Caco-2 (cell line): ENCODE data around the gene SLC32A1. TPM values are rescaled to one million over a fixed set of nuclear protein-coding genes. Genes with fewer than 3 reads are reported as not detected.

Source experiments
- BruUV-seq: library from RNA; stranded (reverse); fragments of 400-500 nt; replicated peaks from 2 replicates; lab custom pipeline; 2021; lab: Mats Ljungman, UMichigan
- CTCF ChIA-PET: fragments of 300-600 bp; sonication (Branson Sonifier 250); formaldehyde crosslinking; loops from one replicate; lab custom pipeline; 2022; ENCODE audit warnings: antibody characterized with exemption; lab: Charles Lee
- POLR2A ChIA-PET: fragments of 300-600 bp; sonication (Branson Sonifier 250); formaldehyde crosslinking; loops from one replicate; lab custom pipeline; 2022; ENCODE audit warnings: antibody characterized with exemption; lab: Charles Lee
- DNase-seq, 2 experiments: peaks; one replicate each; pipeline versions ENCODE4 v3.0.0 to v3.0.0-alpha.2; 2020 to 2022
- H3K27me3 ChIP-seq: replicated peaks from 2 replicates; pipeline ENCODE4 v1.6.0; 2011; ENCODE audit warnings: low read length; ENCODE audit not compliant: control insufficient read depth, insufficient read depth
- H3K36me3 ChIP-seq: 2 replicates; pipeline ENCODE4 v1.5.1; 2011; ENCODE audit warnings: low read length; ENCODE audit not compliant: control insufficient read depth, insufficient read depth
- H3K4me1 ChIP-seq: fragments of 250-450 bp; sonication (Bioruptor Pico); 2 replicates; pipeline ENCODE4 v1.5.1; 2020; ENCODE audit warnings: mild to moderate bottlenecking
- H3K4me3 ChIP-seq: 2 replicates; pipeline ENCODE4 v1.5.1; 2011; ENCODE audit warnings: low read depth, mild to moderate bottlenecking, control low read depth, low read length
- H3K9me3 ChIP-seq: fragments of 250-450 bp; sonication (Bioruptor Pico); 2 replicates; pipeline ENCODE4 v1.5.1; 2020; ENCODE audit warnings: mild to moderate bottlenecking, moderate library complexity
- H3K27ac Mint-ChIP-seq: one replicate; pipeline ENCODE4 v1.8.0; 2022; ENCODE audit warnings: mixed read lengths; ENCODE audit not compliant: unreplicated experiment
- H3K27me3 Mint-ChIP-seq: one replicate; pipeline ENCODE4 v1.8.0; 2022; ENCODE audit warnings: mixed read lengths; ENCODE audit not compliant: insufficient read depth, unreplicated experiment
- H3K36me3 Mint-ChIP-seq: one replicate; pipeline ENCODE4 v1.8.0; 2022; ENCODE audit warnings: mild to moderate bottlenecking, mixed read lengths; ENCODE audit not compliant: insufficient read depth, unreplicated experiment
- H3K4me1 Mint-ChIP-seq: one replicate; pipeline ENCODE4 v1.8.0; 2022; ENCODE audit warnings: low read depth, mixed read lengths; ENCODE audit not compliant: unreplicated experiment
- H3K4me3 Mint-ChIP-seq: one replicate; pipeline ENCODE4 v1.8.0; 2022; ENCODE audit warnings: mild to moderate bottlenecking, moderate library complexity, mixed read lengths; ENCODE audit not compliant: unreplicated experiment
- H3K9me3 Mint-ChIP-seq: one replicate; pipeline ENCODE4 v1.8.0; 2022; ENCODE audit warnings: mixed read lengths; ENCODE audit not compliant: unreplicated experiment
- intact Hi-C: fragments of 100-400 bp; cut with micrococcal nuclease; formaldehyde crosslinking; loops from one replicate; pipeline ENCODE4 v1.10.0; 2022; ENCODE audit not compliant: unreplicated experiment
- total RNA-seq: library from RNA; stranded (reverse); gene quantifications from 2 replicates; pipeline ENCODE4 v1.2.3, GENCODE V29; 2022
- TF ChIP-seq, protein P1 (sequence below), 2 experiments: fragments of 200-600 bp in 1 of 2; IDR thresholded peaks; 1 replicate in 1 of 2; 2 replicates in 1 of 2; pipeline versions ENCODE4 v1.5.1 to v1.8.0; 2011 to 2022; ENCODE audit warnings: antibody characterized with exemption in 1 of 2, control low read depth in 1 of 2, inconsistent platforms in 1 of 2, low read depth in 1 of 2, low read length in 1 of 2, mild to moderate bottlenecking in 1 of 2, moderate library complexity in 1 of 2; ENCODE audit not compliant: insufficient read depth in 1 of 2, severe bottlenecking in 1 of 2, unreplicated experiment in 1 of 2

Gene SLC32A1
- total RNA-seq, 1 experiment from 2014 or later: not detected

DNA sequence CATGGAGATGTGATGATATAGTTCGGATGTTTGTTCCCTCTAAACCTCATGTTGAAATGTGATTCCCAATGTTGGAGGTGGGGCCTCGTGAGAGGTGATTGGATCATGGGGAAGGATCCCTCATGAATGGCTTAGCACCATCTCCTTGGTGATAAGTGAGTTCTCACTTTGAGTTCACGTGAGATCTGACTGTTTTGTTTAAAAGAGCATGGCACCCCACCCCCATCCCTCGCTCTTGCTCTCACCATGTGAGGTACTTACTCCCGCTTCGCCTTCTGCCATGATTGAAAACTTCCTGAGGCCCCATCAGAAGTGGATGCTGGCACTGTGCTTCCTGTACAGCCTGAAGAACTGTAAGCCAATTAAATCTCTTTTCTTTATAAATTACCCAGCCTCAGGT lies 10.9 kb downstream of the SLC32A1 start:
- TF ChIP-seq, protein P1, sequence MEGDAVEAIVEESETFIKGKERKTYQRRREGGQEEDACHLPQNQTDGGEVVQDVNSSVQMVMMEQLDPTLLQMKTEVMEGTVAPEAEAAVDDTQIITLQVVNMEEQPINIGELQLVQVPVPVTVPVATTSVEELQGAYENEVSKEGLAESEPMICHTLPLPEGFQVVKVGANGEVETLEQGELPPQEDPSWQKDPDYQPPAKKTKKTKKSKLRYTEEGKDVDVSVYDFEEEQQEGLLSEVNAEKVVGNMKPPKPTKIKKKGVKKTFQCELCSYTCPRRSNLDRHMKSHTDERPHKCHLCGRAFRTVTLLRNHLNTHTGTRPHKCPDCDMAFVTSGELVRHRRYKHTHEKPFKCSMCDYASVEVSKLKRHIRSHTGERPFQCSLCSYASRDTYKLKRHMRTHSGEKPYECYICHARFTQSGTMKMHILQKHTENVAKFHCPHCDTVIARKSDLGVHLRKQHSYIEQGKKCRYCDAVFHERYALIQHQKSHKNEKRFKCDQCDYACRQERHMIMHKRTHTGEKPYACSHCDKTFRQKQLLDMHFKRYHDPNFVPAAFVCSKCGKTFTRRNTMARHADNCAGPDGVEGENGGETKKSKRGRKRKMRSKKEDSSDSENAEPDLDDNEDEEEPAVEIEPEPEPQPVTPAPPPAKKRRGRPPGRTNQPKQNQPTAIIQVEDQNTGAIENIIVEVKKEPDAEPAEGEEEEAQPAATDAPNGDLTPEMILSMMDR (IDR thresholded peaks at IDR 0.05; ENCODE audit: insufficient read depth in 1 of 2, low read depth in 1 of 2, low read length in 1 of 2, severe bottlenecking in 1 of 2, unreplicated experiment in 1 of 2): no peak
- Histone ChIP-seq H3K9me3 (no peaks in the 10 kb centered on the region), H3K4me1 (peaks cover 13% of the 10 kb centered on the region), H3K36me3 (no peaks in the 10 kb centered on the region), H3K27me3 (peaks cover 6% of the 10 kb centered on the region), H3K4me3 (no peak overlapping the region)
- Mint-ChIP-seq H3K9me3 (no peaks in the 10 kb centered on the region), H3K4me1 (peaks cover 9% of the 10 kb centered on the region), H3K36me3 (no peaks in the 10 kb centered on the region), H3K27ac (no peak overlapping the region), H3K4me3 (no peak overlapping the region), H3K27me3 (peaks cover 46% of the 10 kb centered on the region)
- intact Hi-C loops: no loop called here
- no peak for DNase-seq
- BruUV-seq: no TSS peak
- POLR2A ChIA-PET: no interaction called here
- CTCF ChIA-PET: no interaction called here

- Histone ChIP-seq H3K4me3 (no peak overlapping the region), H3K4me1 (no peaks in the 10 kb centered on the region), H3K27me3 (peaks cover 1% of the 10 kb centered on the region; the same call in 1 of the 2 replicates), H3K36me3 (no peaks in the 10 kb centered on the region), H3K9me3 (no peaks in the 10 kb centered on the region)
- TF ChIP-seq, protein P1 (IDR thresholded peaks at IDR 0.05; ENCODE audit: insufficient read depth in 1 of 2, low read depth in 1 of 2, low read length in 1 of 2, severe bottlenecking in 1 of 2, unreplicated experiment in 1 of 2): no peak
- no peaks in the 10 kb centered on the region for H3K4me1 Mint-ChIP-seq
- ChIA-PET CTCF (interaction anchor here (0.7 kb wide), 1 partner anchor 79 kb away, joined by 3 read pairs; no protein-coding TSS in a partner anchor), POLR2A (no interaction called here)
- no peak for DNase-seq
- H3K9me3 Mint-ChIP-seq: no peaks in the 10 kb centered on the region
- H3K27me3 Mint-ChIP-seq: peaks cover 49% of the 10 kb centered on the region
- no peak overlapping the region for H3K27ac Mint-ChIP-seq
- intact Hi-C loops: no loop called here
- H3K4me3 Mint-ChIP-seq: no peak overlapping the region
- H3K36me3 Mint-ChIP-seq: no peaks in the 10 kb centered on the region
- no TSS peak for BruUV-seq
Observed at GRCh38 chr20:38737887-38738286, 13.6 kb downstream of the SLC32A1 start.

- no TSS peak for BruUV-seq
- ChIA-PET POLR2A (no interaction called here), CTCF (no interaction called here)
- Histone ChIP-seq H3K27me3 (no peaks in the 10 kb centered on the region), H3K4me3 (no peak overlapping the region), H3K9me3 (no peaks in the 10 kb centered on the region), H3K4me1 (peaks cover 14% of the 10 kb centered on the region), H3K36me3 (no peaks in the 10 kb centered on the region)
- Mint-ChIP-seq H3K4me3 (peak overlapping the region; percentile 34), H3K27me3 (peaks cover 14% of the 10 kb centered on the region), H3K9me3 (no peaks in the 10 kb centered on the region), H3K27ac (no peak overlapping the region), H3K36me3 (peaks cover 15% of the 10 kb centered on the region), H3K4me1 (peaks cover 10% of the 10 kb centered on the region)
- no peak for DNase-seq
- TF ChIP-seq, protein P1 (IDR thresholded peaks at IDR 0.05; ENCODE audit: insufficient read depth in 1 of 2, low read depth in 1 of 2, low read length in 1 of 2, severe bottlenecking in 1 of 2, unreplicated experiment in 1 of 2): no peak
- intact Hi-C loops: no loop called here
Observed at GRCh38 chr20:38745757-38746156, 21.5 kb downstream of the SLC32A1 start.
